PFSK-1 (cell line): Measurements from ENCODE around the gene HERC3.

Experiments
- FOXP2 ChIP-seq: optimal IDR thresholded peaks from 2 replicates; pipeline ENCODE3; 2011; ENCODE audit warnings: borderline replicate concordance, control low read depth, inconsistent platforms; ENCODE audit not compliant: insufficient read depth; ENCODE audit errors: extremely low read length, extremely low read depth
- POLR2AphosphoS5 ChIP-seq: IDR thresholded peaks from 2 replicates; pipeline ENCODE4 v1.6.1; 2012; ENCODE audit warnings: low read depth, mild to moderate bottlenecking, control low read depth, low read length, moderate library complexity
- REST ChIP-seq, 2 experiments: IDR thresholded peaks; 2 replicates each; pipeline versions ENCODE4 v1.6.1 to v1.8.0; 2011 to 2012; ENCODE audit warnings: low read depth in 2 of 2, low read length in 2 of 2, control low read depth in 1 of 2, inconsistent platforms in 1 of 2, mild to moderate bottlenecking in 1 of 2, moderate library complexity in 1 of 2; ENCODE audit not compliant: insufficient read depth in 1 of 2
- SIN3A ChIP-seq: IDR thresholded peaks from 2 replicates; pipeline ENCODE4 v1.6.1; 2012; ENCODE audit warnings: mild to moderate bottlenecking, low read length, moderate library complexity, borderline replicate concordance; ENCODE audit not compliant: insufficient read depth
- TAF1 ChIP-seq: IDR thresholded peaks from 2 replicates; pipeline ENCODE4 v1.6.1; 2012; ENCODE audit warnings: low read length, control low read depth, borderline replicate concordance; ENCODE audit not compliant: insufficient read depth

Gene HERC3

GRCh38 chr4:88742561-88742960 lies 150.3 kb downstream of the HERC3 start:
- no peak for TF ChIP-seq POLR2AphosphoS5
- no peak for TF ChIP-seq TAF1
- no peak for TF ChIP-seq REST (IDR thresholded peaks at IDR 0.05; ENCODE audit: insufficient read depth in 1 of 2, low read depth in 2 of 2, low read length in 2 of 2)

- TF ChIP-seq FOXP2 (no peak), REST (IDR thresholded peaks at IDR 0.05; ENCODE audit: insufficient read depth in 1 of 2, low read depth in 2 of 2, low read length in 2 of 2) (no peak), SIN3A (no peak), POLR2AphosphoS5 (no peak), TAF1 (no peak)
These were observed 151.4 kb downstream of the HERC3 start for GRCh38 chr4:88743696-88744095.

GRCh38 chr4:88744609-88745008 lies 152.3 kb downstream of the HERC3 start:
- TF ChIP-seq POLR2AphosphoS5 (no peak), FOXP2 (no peak), TAF1 (no peak), REST (IDR thresholded peaks at IDR 0.05; ENCODE audit: insufficient read depth in 1 of 2, low read depth in 2 of 2, low read length in 2 of 2) (no peak), SIN3A (no peak)

GRCh38 chr4:88745175-88745574 lies 152.9 kb downstream of the HERC3 start:
- TF ChIP-seq TAF1 (no peak), FOXP2 (no peak), POLR2AphosphoS5 (no peak), REST (IDR thresholded peaks at IDR 0.05; ENCODE audit: insufficient read depth in 1 of 2, low read depth in 2 of 2, low read length in 2 of 2) (no peak), SIN3A (no peak)

- TF ChIP-seq SIN3A, result no peak
- TF ChIP-seq REST (IDR thresholded peaks at IDR 0.05; ENCODE audit: insufficient read depth in 1 of 2, low read depth in 2 of 2, low read length in 2 of 2), result no peak
- TF ChIP-seq FOXP2, result no peak
- no peak for TF ChIP-seq POLR2AphosphoS5
- TF ChIP-seq TAF1, result no peak
These were observed 153.4 kb downstream of the HERC3 start for GRCh38 chr4:88745581-88746163.
